Measurements from ENCODE around the gene ELP1. TPM values are rescaled to one million over a fixed set of nuclear protein-coding genes. Genes with fewer than 3 reads are reported as not detected.

ELP1 gene
- total and polyA plus RNA-seq, 4 donors, result 8.0 to 39.3 (median 16.4) TPM

GRCh38 chr9:108919517-108919916 is 14.4 kb downstream of the ELP1 start:
- Histone ChIP-seq H3K27me3 (ENCODE audit: control insufficient read depth in 3 of 3, insufficient read depth in 3 of 3, low read length in 2 of 3) (no peaks in the 10 kb centered on the region), H3K9me3 (ENCODE audit: control insufficient read depth in 4 of 4, insufficient read depth in 3 of 4, low read length in 3 of 4) (no peaks in the 10 kb centered on the region), H3K9ac (ENCODE audit: insufficient read depth in 1 of 2, low read length in 2 of 2) (no peak overlapping the region), H3K27ac (ENCODE audit: low read depth in 1 of 2, low read length in 1 of 2) (no peak overlapping the region), H3K4me3 (no peak overlapping the region), H3K4me1 (ENCODE audit: control insufficient read depth in 5 of 5, insufficient read depth in 5 of 5, low read length in 5 of 5) (peaks cover 0 to 2% (median 0%) of the 10 kb centered on the region in 5 donors), H3K36me3 (ENCODE audit: control insufficient read depth in 4 of 4, insufficient read depth in 4 of 4, low read length in 4 of 4) (peaks cover 10 to 47% (median 38%) of the 10 kb centered on the region in 4 donors)
- no peak for TF ChIP-seq CTCF (IDR thresholded peaks at IDR 0.05; ENCODE audit: control extremely low read depth, extremely low read depth)
- DNase-seq, result no peak
- ATAC-seq (ENCODE audit: insufficient read depth, low FRiP score), result no peak
- 90 to 91% methylated on average over 6 of the region's 6 CpGs for WGBS, 2 donors

DNA sequence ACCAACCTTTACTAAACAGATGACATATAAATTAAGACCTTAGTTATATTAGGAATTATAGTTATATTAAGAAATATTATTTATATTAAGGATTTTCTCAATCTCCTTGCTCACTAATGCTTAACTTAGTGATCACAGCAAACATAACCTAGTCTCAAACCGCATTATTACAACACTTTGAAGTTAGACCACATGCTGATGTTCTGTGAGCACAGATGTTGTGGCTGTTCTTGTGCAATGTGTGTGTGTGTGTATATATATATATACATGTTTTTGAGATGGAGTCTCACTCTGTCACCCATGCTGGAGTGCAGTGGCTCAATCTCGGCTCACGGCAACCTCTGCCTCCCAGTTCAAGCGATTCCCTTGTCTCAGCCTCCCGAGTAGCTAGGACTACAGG is 20.5 kb downstream of the ELP1 start:
- Histone ChIP-seq H3K4me1 (ENCODE audit: control insufficient read depth in 5 of 5, insufficient read depth in 5 of 5, low read length in 5 of 5) (no peaks in the 10 kb centered on the region), H3K27ac (ENCODE audit: low read depth in 1 of 2, low read length in 1 of 2) (no peak overlapping the region), H3K9me3 (ENCODE audit: control insufficient read depth in 4 of 4, insufficient read depth in 3 of 4, low read length in 3 of 4) (no peaks in the 10 kb centered on the region), H3K36me3 (ENCODE audit: control insufficient read depth in 4 of 4, insufficient read depth in 4 of 4, low read length in 4 of 4) (peaks cover 16 to 49% (median 38%) of the 10 kb centered on the region in 4 donors), H3K9ac (ENCODE audit: insufficient read depth in 1 of 2, low read length in 2 of 2) (no peak overlapping the region), H3K4me3 (no peak overlapping the region), H3K27me3 (ENCODE audit: control insufficient read depth in 3 of 3, insufficient read depth in 3 of 3, low read length in 2 of 3) (no peaks in the 10 kb centered on the region)
- DNase-seq (no peak), ATAC-seq (ENCODE audit: insufficient read depth, low FRiP score) (no peak)
- no peak for TF ChIP-seq CTCF (IDR thresholded peaks at IDR 0.05; ENCODE audit: control extremely low read depth, extremely low read depth)
- WGBS, 2 donors, result 56 to 88% methylated on average over 5 of the region's 5 CpGs

GRCh38 chr9:108911820-108912219 is 22.1 kb downstream of the ELP1 start:
- Histone ChIP-seq H3K27ac (ENCODE audit: low read depth in 1 of 2, low read length in 1 of 2) (no peak overlapping the region), H3K9ac (ENCODE audit: insufficient read depth in 1 of 2, low read length in 2 of 2) (no peak overlapping the region), H3K4me1 (ENCODE audit: control insufficient read depth in 5 of 5, insufficient read depth in 5 of 5, low read length in 5 of 5) (no peaks in the 10 kb centered on the region), H3K36me3 (ENCODE audit: control insufficient read depth in 4 of 4, insufficient read depth in 4 of 4, low read length in 4 of 4) (peaks cover 19 to 47% (median 44%) of the 10 kb centered on the region in 4 donors), H3K27me3 (ENCODE audit: control insufficient read depth in 3 of 3, insufficient read depth in 3 of 3, low read length in 2 of 3) (no peaks in the 10 kb centered on the region), H3K4me3 (no peak overlapping the region), H3K9me3 (ENCODE audit: control insufficient read depth in 4 of 4, insufficient read depth in 3 of 4, low read length in 3 of 4) (no peaks in the 10 kb centered on the region)
- no peak for DNase-seq
- WGBS, 2 donors, result 29 to 53% methylated on average over 1 of the region's 1 CpG
- ATAC-seq (ENCODE audit: insufficient read depth, low FRiP score), result no peak
- TF ChIP-seq CTCF (IDR thresholded peaks at IDR 0.05; ENCODE audit: control extremely low read depth, extremely low read depth), result no peak

- WGBS, 2 donors, result 97 to 98% methylated on average over 2 of the region's 2 CpGs
Observed at GRCh38 chr9:108910914-108911313, 23.0 kb downstream of the ELP1 start.

More at GRCh38 chr9:108910914-108911313, 23.0 kb downstream of the ELP1 start:
- TF ChIP-seq CTCF (IDR thresholded peaks at IDR 0.05; ENCODE audit: control extremely low read depth, extremely low read depth), result no peak
- peaks cover 26 to 51% (median 46%) of the 10 kb centered on the region in 4 donors for H3K36me3 ChIP-seq (ENCODE audit: control insufficient read depth in 4 of 4, insufficient read depth in 4 of 4, low read length in 4 of 4)
- no peak overlapping the region for H3K9ac ChIP-seq (ENCODE audit: insufficient read depth in 1 of 2, low read length in 2 of 2)
- no peak for ATAC-seq (ENCODE audit: insufficient read depth, low FRiP score)
- H3K4me3 ChIP-seq, result no peak overlapping the region
- no peaks in the 10 kb centered on the region for H3K27me3 ChIP-seq (ENCODE audit: control insufficient read depth in 3 of 3, insufficient read depth in 3 of 3, low read length in 2 of 3)
- H3K27ac ChIP-seq (ENCODE audit: low read depth in 1 of 2, low read length in 1 of 2), result no peak overlapping the region
- H3K9me3 ChIP-seq (ENCODE audit: control insufficient read depth in 4 of 4, insufficient read depth in 3 of 4, low read length in 3 of 4), result no peaks in the 10 kb centered on the region
- no peak for DNase-seq
- no peaks in the 10 kb centered on the region for H3K4me1 ChIP-seq (ENCODE audit: control insufficient read depth in 5 of 5, insufficient read depth in 5 of 5, low read length in 5 of 5)

Measured in lung (tissue), 12 donors.